NCI-H2081 (cell line): ENCODE data around the gene PRM1.
"Not testable (repeated sequence)": the region's sequence is repeated elsewhere in the genome, so short reads cannot be mapped to it uniquely, and the experiment has no call there.

Source experiments
- DNase-seq, 2 experiments: peaks; one replicate each; lab custom pipeline; 2025; lab: John Stamatoyannopoulos, UW

The PRM1 gene

DNA sequence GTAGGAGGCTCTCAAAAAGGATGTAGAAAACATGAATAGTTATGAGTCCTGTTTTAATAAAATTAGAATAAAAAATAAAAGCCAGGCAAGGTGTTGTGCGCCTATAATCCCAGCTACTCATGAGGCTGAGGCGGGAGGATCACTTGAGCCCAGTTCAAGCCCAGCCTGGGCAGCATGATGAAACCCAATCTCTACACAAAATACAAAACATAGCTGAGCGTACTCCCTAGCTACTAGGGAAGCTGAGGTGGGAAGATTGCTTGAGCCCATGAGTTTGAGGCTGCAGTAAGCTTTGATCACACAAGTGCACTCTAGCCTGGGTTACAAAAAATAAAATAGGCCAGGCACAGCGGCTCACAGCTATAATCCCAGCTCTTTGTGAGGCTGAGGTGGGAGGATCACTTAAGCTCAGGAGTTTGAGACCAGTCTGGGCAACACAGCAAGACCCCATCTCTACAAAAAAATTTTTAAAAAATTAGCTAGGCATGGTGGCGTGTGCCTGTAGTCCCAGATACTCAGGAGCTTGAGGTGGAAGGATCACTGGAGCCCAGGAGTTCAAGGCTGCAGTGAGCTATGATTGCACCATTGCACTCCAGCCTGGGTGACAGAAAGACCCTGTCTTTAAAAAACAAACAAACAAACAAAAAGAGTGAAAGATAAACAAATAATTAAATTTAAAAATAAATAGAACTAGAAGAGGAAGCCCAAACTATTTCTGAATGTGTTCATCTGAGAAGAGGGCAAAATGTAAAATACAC lies 17.2 kb upstream of the PRM1 start:
- DNase-seq, result no peak

GRCh38 chr16:11297492-11298142 lies 16.5 kb upstream of the PRM1 start:
- no peak for DNase-seq

DNA sequence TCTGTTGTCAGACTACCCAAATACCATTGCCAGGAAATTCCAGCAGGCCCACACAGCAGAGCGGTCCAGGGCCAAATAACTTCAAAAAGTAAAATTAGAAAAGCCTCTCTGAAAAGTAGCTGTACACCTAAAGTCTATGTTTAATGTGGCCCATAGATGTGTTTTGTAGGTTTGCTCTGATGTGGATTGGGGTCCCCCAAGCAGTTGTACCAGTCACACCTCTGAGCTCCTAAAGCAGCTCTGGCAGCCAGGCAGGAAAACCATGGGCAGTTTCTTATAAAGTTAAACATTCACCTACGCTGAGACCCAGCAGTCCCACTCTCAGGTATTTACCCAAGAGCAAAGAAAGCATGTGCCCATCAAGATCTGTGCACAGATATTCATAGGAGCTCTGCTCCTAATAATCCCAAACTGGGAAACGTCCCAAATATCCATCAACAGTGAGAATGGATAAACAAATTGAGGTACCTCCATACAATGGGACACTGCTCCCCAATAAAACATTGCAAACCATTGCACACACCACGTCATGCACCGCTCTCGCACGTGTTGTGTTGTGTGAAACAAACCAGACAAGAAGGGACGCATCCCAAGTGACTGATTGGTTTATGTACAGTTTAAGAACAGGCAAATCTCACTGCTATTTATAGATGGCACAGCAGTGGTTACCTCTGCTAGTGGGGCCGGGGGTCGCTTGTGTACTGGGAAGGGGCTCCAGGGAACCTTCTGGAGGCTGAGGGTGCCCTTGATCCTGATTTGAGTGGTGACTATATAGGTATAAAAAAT lies 15.8 kb upstream of the PRM1 start:
- no peak for DNase-seq

DNA sequence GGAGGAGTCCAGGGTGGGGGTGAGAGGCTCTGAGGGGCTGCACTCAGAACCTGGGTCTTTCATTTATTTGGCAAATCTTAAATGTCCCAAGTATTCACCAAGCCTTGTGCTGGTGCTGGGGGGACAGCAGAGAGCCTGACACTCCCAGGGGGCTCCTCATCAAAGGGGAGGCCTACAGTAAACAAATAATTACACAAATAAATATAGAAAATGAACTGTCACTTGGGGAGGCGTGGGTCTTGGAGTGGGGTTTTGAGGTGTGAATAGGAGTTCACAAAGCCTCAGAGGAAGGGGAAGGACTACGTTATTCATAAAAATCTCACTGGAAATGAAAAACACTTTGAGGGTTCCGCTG lies 15.2 kb upstream of the PRM1 start:
- DNase-seq, result no peak

DNA sequence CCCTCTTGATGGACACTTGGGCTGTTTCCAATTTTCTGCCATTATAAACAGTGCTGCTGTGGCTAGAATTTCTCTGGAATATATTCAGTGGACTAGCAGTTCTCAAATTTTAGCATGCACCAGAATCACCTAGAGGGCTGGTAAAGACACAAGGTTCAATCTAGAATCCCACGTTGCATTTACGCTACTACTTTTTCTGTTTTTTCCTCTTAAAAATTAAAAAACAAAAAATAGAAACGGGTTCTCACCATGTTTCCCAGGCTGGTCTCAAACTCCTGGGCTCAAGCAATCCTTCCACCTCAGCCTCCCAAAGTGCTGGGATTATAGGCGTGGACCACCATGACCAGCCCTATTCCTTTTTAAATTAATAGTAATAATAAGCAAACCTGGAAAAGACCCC lies 14.5 kb upstream of the PRM1 start:
- no peak for DNase-seq

- DNase-seq, result no peak
Observed at GRCh38 chr16:11292076-11292748, 11.1 kb upstream of the PRM1 start.

- DNase-seq, result no peak
Observed at GRCh38 chr16:11291091-11291703, 10.1 kb upstream of the PRM1 start.

- DNase-seq, result no peak
Observed at GRCh38 chr16:11290102-11290893, 9.2 kb upstream of the PRM1 start.

GRCh38 chr16:11289696-11290095 lies 8.6 kb upstream of the PRM1 start:
- not testable (repeated sequence) for DNase-seq

GRCh38 chr16:11289202-11289601 lies 8.1 kb upstream of the PRM1 start:
- DNase-seq, result no peak

GRCh38 chr16:11285842-11286241 lies 4.7 kb upstream of the PRM1 start:
- DNase-seq, result no peak

DNA sequence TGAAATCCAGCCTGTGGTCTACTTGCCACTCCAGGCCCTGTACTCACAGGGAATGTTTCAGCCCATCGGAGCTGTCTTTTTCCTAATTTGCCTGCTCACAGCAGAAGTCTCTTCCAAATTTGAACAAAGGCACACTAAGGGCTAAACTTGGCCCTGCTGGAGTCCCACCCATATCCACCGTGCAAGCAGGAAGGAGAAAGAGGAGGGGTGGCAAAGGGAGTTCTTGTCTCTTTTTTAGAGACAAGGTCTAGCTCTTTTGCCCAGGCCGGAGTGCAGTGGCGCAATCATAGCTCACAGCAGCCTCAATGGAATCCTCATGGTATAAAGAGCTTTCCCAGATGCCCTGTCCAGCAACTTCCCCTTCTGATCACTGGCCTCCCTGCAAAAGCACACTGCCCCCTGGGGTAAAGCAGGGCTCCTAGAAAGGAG lies 2.7 kb upstream of the PRM1 start:
- DNase-seq, result no peak

- DNase-seq, result no peak
Observed at GRCh38 chr16:11278681-11279628, 2.2 kb downstream of the PRM1 start.

- DNase-seq, result no peak
Observed at GRCh38 chr16:11277607-11278337, 3.4 kb downstream of the PRM1 start.

- no peak for DNase-seq
Observed at GRCh38 chr16:11276896-11277593, 4.1 kb downstream of the PRM1 start.

- no peak for DNase-seq
Observed at GRCh38 chr16:11276143-11276895, 4.8 kb downstream of the PRM1 start, which contains the start of gene PRM2. PRM2 (minus strand) TSS chr16:11276480; CDS start chr16:11276370, 110 bp downstream.

- no peak for DNase-seq
Observed at GRCh38 chr16:11274964-11275363, 6.2 kb downstream of the PRM1 start.
